OCI-LY7 (cell line): ENCODE measurements around the gene ARL15. TPM values are rescaled to one million over a fixed set of nuclear protein-coding genes. Genes with fewer than 3 reads are reported as not detected.

Source experiments
- BruUV-seq: library from RNA; stranded (reverse); fragments of 400-500 nt; replicated peaks from 2 replicates; lab custom pipeline; 2021; lab: Mats Ljungman, UMichigan
- CTCF ChIA-PET: fragments of 300-600 bp; sonication (Branson Sonifier 250); formaldehyde crosslinking; loops from one replicate; lab custom pipeline; 2022; ENCODE audit warnings: antibody characterized with exemption; ENCODE audit not compliant: unreplicated experiment; lab: Charles Lee
- POLR2A ChIA-PET: fragments of 300-600 bp; sonication (Branson Sonifier 250); formaldehyde crosslinking; loops from one replicate; lab custom pipeline; 2022; ENCODE audit warnings: antibody characterized with exemption; lab: Charles Lee
- DNase-seq: peaks from one replicate; pipeline ENCODE4 v3.0.0-alpha.2; 2015; ENCODE audit warnings: low spot score
- H2AFZ ChIP-seq: fragments of 200-600 bp; sonication (generic), shearing (Covaris generic); 2 replicates; pipeline ENCODE4 v1.6.1; 2014; ENCODE audit warnings: mild to moderate bottlenecking, antibody characterized with exemption, low read length, moderate library complexity
- H3K27ac ChIP-seq: fragments of 200-600 bp; sonication (generic); 2 replicates; pipeline ENCODE4 v1.5.1; 2014; ENCODE audit warnings: mixed run types, low read depth, mild to moderate bottlenecking, moderate library complexity, low read length, inconsistent platforms; ENCODE audit not compliant: poor library complexity, severe bottlenecking
- H3K36me3 ChIP-seq: fragments of 200-600 bp; sonication (generic); 2 replicates; pipeline ENCODE4 v1.6.1; 2014; ENCODE audit warnings: mild to moderate bottlenecking, antibody characterized with exemption, low read length, moderate library complexity, mixed read lengths; ENCODE audit not compliant: insufficient read depth
- H3K4me1 ChIP-seq: fragments of 200-600 bp; sonication (generic); 2 replicates; pipeline ENCODE4 v1.5.1; 2014; ENCODE audit warnings: mild to moderate bottlenecking, low read length; ENCODE audit not compliant: insufficient read depth, poor library complexity, severe bottlenecking
- H3K4me2 ChIP-seq: fragments of 200-600 bp; sonication (generic); 2 replicates; pipeline ENCODE4 v1.6.1; 2014; ENCODE audit warnings: mild to moderate bottlenecking, low read length
- H3K4me3 ChIP-seq: fragments of 200-600 bp; sonication (generic); 2 replicates; pipeline ENCODE4 v1.5.1; 2014; ENCODE audit warnings: mild to moderate bottlenecking, low read depth, low read length; ENCODE audit not compliant: poor library complexity, severe bottlenecking
- H3K79me2 ChIP-seq: fragments of 200-600 bp; sonication (generic); 2 replicates; pipeline ENCODE4 v1.6.1; 2016; ENCODE audit warnings: low read depth, mild to moderate bottlenecking, low read length, moderate library complexity, mixed read lengths; ENCODE audit not compliant: insufficient read depth
- H3K9me2 ChIP-seq: fragments of 200-600 bp; sonication (generic); 2 replicates; pipeline ENCODE4 v1.6.1; 2016; ENCODE audit warnings: mild to moderate bottlenecking, low read length, mixed read lengths; ENCODE audit not compliant: insufficient read depth
- H3K9me3 ChIP-seq: fragments of 200-600 bp; sonication (generic); 2 replicates; pipeline ENCODE4 v1.6.1; 2014; ENCODE audit warnings: mild to moderate bottlenecking, mixed run types, low read length, mixed read lengths
- H4K20me1 ChIP-seq: fragments of 200-600 bp; sonication (generic); 2 replicates; pipeline ENCODE4 v1.6.1; 2014; ENCODE audit warnings: mild to moderate bottlenecking, antibody characterized with exemption, low read length, moderate library complexity, mixed read lengths; ENCODE audit not compliant: insufficient read depth
- EZH2phosphoT487 ChIP-seq: fragments of 200-600 bp; sonication (generic); IDR thresholded peaks from 2 replicates; pipeline ENCODE4 v1.6.1; 2018; ENCODE audit warnings: low read depth, borderline replicate concordance, mild to moderate bottlenecking, mixed run types, antibody characterized with exemption, low read length, moderate library complexity, mixed read lengths
- intact Hi-C: fragments of 100-400 bp; cut with micrococcal nuclease; formaldehyde crosslinking; loops from one replicate; pipeline ENCODE4 v1.10.0; 2022; ENCODE audit not compliant: unreplicated experiment
- total RNA-seq, 2 experiments: library from RNA; depleted of rRNA in 1 of 2; stranded (reverse); fragments of >200 nt in 1 of 2; shearing (Covaris generic) in 1 of 2; gene quantifications; 2 replicates each; pipeline ENCODE4 v1.2.3, GENCODE V29; 2014 to 2022
- TF ChIP-seq, protein P1 (sequence below): fragments of 200-600 bp; sonication (generic); conservative IDR thresholded peaks from 2 replicates; pipeline ENCODE4 v1.5.1; 2014; ENCODE audit warnings: mild to moderate bottlenecking, antibody characterized with exemption, low read length, moderate library complexity, mixed read lengths

ARL15 gene
- total RNA-seq, 2 experiments from 2014 or later: 18.8 to 24.4 TPM

DNA sequence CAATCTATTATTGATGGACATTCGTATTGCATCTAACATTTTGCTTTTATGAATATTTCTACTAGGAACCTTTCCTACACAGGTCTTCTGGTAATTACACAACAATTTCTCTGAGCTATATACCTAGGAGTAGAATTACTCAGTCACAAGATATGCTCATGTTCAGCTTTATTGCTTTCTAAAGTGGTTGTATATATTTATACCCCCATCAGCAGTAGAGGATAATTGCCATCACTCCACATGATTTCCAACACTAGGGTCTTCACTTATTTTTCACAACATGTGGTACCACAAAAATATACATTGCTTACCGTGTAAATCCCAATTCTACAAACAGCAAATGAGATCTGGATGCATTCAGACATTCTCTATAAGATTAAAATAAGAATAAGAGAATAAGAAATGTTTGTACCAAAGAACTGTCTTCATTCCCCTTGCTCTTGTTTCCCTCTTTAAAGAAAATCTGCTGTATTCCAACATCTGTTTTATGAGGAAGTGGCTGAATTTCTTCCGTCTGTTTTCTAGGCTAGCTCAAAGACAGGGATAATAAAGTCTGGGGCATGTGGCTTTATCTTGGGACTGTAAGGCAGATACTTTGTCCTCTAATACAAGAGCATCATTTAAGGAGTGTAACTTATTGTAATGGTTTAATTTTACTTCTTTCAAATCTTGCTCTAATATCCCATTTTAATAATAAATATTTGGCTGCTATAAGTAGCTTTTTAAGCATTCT lies 28.2 kb downstream of the ARL15 start:
- no peak for DNase-seq
- TF ChIP-seq EZH2phosphoT487: no peak
- TF ChIP-seq, protein P1, sequence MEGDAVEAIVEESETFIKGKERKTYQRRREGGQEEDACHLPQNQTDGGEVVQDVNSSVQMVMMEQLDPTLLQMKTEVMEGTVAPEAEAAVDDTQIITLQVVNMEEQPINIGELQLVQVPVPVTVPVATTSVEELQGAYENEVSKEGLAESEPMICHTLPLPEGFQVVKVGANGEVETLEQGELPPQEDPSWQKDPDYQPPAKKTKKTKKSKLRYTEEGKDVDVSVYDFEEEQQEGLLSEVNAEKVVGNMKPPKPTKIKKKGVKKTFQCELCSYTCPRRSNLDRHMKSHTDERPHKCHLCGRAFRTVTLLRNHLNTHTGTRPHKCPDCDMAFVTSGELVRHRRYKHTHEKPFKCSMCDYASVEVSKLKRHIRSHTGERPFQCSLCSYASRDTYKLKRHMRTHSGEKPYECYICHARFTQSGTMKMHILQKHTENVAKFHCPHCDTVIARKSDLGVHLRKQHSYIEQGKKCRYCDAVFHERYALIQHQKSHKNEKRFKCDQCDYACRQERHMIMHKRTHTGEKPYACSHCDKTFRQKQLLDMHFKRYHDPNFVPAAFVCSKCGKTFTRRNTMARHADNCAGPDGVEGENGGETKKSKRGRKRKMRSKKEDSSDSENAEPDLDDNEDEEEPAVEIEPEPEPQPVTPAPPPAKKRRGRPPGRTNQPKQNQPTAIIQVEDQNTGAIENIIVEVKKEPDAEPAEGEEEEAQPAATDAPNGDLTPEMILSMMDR: no peak
- ChIA-PET POLR2A (interaction anchor here (0.7 kb wide), 1 partner anchor 60 kb away, joined by 3 read pairs; no protein-coding TSS in a partner anchor), CTCF (no interaction called here)
- H3K36me3 ChIP-seq: no peaks in the 10 kb centered on the region
- H3K9me3 ChIP-seq: no peaks in the 10 kb centered on the region
- H3K4me1 ChIP-seq: no peaks in the 10 kb centered on the region
- H2AFZ ChIP-seq: no peak overlapping the region
- H3K9me2 ChIP-seq: no peaks in the 10 kb centered on the region
- H4K20me1 ChIP-seq: no peaks in the 10 kb centered on the region
- no peak overlapping the region for H3K4me3 ChIP-seq
- intact Hi-C loops: no loop called here
- H3K79me2 ChIP-seq: no peaks in the 10 kb centered on the region
- H3K4me2 ChIP-seq: no peak overlapping the region
- no peak overlapping the region for H3K27ac ChIP-seq
- no TSS peak for BruUV-seq

DNA sequence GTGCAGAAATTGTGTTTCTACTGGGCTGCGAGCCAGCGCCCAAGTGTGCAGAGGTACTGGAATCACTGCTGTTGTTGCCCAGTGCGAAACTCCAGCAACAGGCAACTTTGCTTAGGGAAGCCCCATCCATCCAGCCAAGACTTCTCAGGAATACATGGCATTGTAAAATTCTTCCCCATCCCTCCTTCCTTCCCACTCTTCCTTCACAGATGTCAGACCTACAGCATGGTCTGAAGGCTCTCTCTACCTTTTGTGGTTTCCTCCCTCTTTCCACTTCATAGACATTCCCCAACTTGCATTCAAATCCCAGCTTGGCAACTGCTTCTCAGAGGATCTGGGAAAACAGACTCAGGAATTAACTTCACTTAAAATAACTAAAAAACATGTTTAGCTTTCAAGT lies 30.4 kb downstream of the ARL15 start:
- POLR2A ChIA-PET: no interaction called here
- no TSS peak for BruUV-seq
- no peak overlapping the region for H3K27ac ChIP-seq
- H3K4me3 ChIP-seq: no peak overlapping the region
- CTCF ChIA-PET: no interaction called here
- no peaks in the 10 kb centered on the region for H3K4me1 ChIP-seq
- no peaks in the 10 kb centered on the region for H3K36me3 ChIP-seq
- H2AFZ ChIP-seq: no peak overlapping the region
- intact Hi-C loops: no loop called here
- TF ChIP-seq, protein P1: no peak
- no peak for TF ChIP-seq EZH2phosphoT487
- DNase-seq: no peak
- H3K9me2 ChIP-seq: no peaks in the 10 kb centered on the region
- no peaks in the 10 kb centered on the region for H3K9me3 ChIP-seq
- H3K4me2 ChIP-seq: no peak overlapping the region
- no peaks in the 10 kb centered on the region for H3K79me2 ChIP-seq
- H4K20me1 ChIP-seq: no peaks in the 10 kb centered on the region
